ENCODE data around the gene OLFML2A.
"Not testable (repeated sequence)": the region's sequence is repeated elsewhere in the genome, so short reads cannot be mapped to it uniquely, and the experiment has no call there.

Gene OLFML2A

GRCh38 chr9:124820698-124821623, 44.0 kb downstream of the OLFML2A start:
- no CpG with 5 or more reads among the region's 12 CpGs for WGBS (ENCODE audit: insufficient coverage, insufficient read length)
- no peak overlapping the region for H3K27ac ChIP-seq (ENCODE audit: low read length)

DNA sequence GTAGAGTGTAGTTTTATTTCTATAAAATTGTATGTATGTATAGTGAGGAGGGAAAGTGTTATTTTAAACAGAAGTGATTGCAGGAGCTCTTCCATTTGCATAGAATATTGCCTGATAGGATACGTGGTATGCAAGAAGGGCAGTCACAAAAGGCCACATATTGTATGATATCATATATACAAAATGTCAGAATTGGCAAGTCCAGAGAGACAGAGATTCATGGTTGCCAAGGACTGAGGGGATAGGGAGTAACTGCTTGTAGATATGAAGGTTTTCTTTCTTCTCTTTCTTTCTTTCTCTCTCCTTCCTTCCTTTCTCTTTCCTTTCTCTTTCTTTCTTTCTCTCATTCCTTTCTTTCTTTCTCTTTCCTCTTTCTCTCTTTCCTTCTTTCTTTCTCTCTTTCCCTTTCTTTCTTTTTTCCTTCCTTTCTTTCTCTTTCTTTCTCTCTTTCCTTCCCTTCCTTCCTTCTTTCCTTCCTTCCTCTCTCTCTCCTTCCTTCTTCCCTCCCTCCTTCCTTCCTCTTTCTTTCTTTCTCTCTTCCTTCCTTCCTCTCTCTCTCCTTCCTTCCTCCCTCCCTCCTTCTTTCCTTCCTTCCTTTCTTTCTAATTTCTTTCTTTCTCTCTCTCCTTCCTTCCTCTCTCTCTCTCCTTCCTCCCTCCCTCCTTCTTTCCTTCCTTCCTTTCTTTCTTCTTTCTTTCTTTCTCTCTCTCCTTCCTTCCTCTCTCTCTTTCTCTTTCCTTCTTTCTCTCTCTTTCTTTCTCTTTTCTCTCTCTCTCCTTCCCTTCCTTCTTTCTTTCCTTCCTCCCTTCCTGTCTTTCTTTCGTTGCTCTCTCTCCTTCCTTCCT, 51.8 kb downstream of the OLFML2A start:
- H3K27me3 ChIP-seq (ENCODE audit: control insufficient read depth, insufficient read depth, low read length) = no peaks in the 10 kb centered on the region
- no peaks in the 10 kb centered on the region; the same call in 1 of the 2 replicates for H3K4me1 ChIP-seq (ENCODE audit: control insufficient read depth, insufficient read depth, low read length)
- H3K4me3 ChIP-seq (ENCODE audit: low read length) = no peak overlapping the region
- no peaks in the 10 kb centered on the region for H3K36me3 ChIP-seq (ENCODE audit: control insufficient read depth, insufficient read depth, low read length)
- no CpG with 5 or more reads among the region's 2 CpGs for WGBS (ENCODE audit: insufficient coverage, insufficient read length)
- no peaks in the 10 kb centered on the region for H3K9me3 ChIP-seq (ENCODE audit: control insufficient read depth, insufficient read depth, low read length)
- DNase-seq (ENCODE audit: low read depth, low spot score) = no peak
- H3K27ac ChIP-seq (ENCODE audit: low read length) = no peak overlapping the region

More at GRCh38 chr9:124820698-124821623, 44.0 kb downstream of the OLFML2A start:
- no peaks in the 10 kb centered on the region for H3K36me3 ChIP-seq (ENCODE audit: control insufficient read depth, insufficient read depth, low read length)
- no peaks in the 10 kb centered on the region for H3K27me3 ChIP-seq (ENCODE audit: control insufficient read depth, insufficient read depth, low read length)
- no peak for DNase-seq (ENCODE audit: low read depth, low spot score)
- no peak overlapping the region for H3K4me3 ChIP-seq (ENCODE audit: low read length)
- H3K4me1 ChIP-seq (ENCODE audit: control insufficient read depth, insufficient read depth, low read length) = no peaks in the 10 kb centered on the region
- H3K9me3 ChIP-seq (ENCODE audit: control insufficient read depth, insufficient read depth, low read length) = no peaks in the 10 kb centered on the region

- WGBS (ENCODE audit: insufficient coverage, insufficient read length) = no CpG with 5 or more reads among the region's 5 CpGs
- no peak overlapping the region for H3K27ac ChIP-seq (ENCODE audit: low read length)
These were observed 52.4 kb downstream of the OLFML2A start for GRCh38 chr9:124829334-124829669.

GRCh38 chr9:124830593-124830992, 53.7 kb downstream of the OLFML2A start:
- no peak overlapping the region for H3K27ac ChIP-seq (ENCODE audit: low read length)
- no peak overlapping the region for H3K4me3 ChIP-seq (ENCODE audit: low read length)
- H3K9me3 ChIP-seq (ENCODE audit: control insufficient read depth, insufficient read depth, low read length) = no peaks in the 10 kb centered on the region
- H3K4me1 ChIP-seq (ENCODE audit: control insufficient read depth, insufficient read depth, low read length) = no peaks in the 10 kb centered on the region; the same call in 1 of the 2 replicates
- H3K36me3 ChIP-seq (ENCODE audit: control insufficient read depth, insufficient read depth, low read length) = no peaks in the 10 kb centered on the region
- no peaks in the 10 kb centered on the region for H3K27me3 ChIP-seq (ENCODE audit: control insufficient read depth, insufficient read depth, low read length)
- DNase-seq (ENCODE audit: low read depth, low spot score) = no peak
- WGBS (ENCODE audit: insufficient coverage, insufficient read length) = no CpG with 5 or more reads among the region's 4 CpGs

More at GRCh38 chr9:124829334-124829669, 52.4 kb downstream of the OLFML2A start:
- Histone ChIP-seq H3K4me3 (ENCODE audit: low read length) (no peak overlapping the region), H3K4me1 (ENCODE audit: control insufficient read depth, insufficient read depth, low read length) (no peaks in the 10 kb centered on the region; the same call in 1 of the 2 replicates), H3K36me3 (ENCODE audit: control insufficient read depth, insufficient read depth, low read length) (no peaks in the 10 kb centered on the region), H3K9me3 (ENCODE audit: control insufficient read depth, insufficient read depth, low read length) (no peaks in the 10 kb centered on the region), H3K27me3 (ENCODE audit: control insufficient read depth, insufficient read depth, low read length) (no peaks in the 10 kb centered on the region)
- no peak for DNase-seq (ENCODE audit: low read depth, low spot score)

DNA sequence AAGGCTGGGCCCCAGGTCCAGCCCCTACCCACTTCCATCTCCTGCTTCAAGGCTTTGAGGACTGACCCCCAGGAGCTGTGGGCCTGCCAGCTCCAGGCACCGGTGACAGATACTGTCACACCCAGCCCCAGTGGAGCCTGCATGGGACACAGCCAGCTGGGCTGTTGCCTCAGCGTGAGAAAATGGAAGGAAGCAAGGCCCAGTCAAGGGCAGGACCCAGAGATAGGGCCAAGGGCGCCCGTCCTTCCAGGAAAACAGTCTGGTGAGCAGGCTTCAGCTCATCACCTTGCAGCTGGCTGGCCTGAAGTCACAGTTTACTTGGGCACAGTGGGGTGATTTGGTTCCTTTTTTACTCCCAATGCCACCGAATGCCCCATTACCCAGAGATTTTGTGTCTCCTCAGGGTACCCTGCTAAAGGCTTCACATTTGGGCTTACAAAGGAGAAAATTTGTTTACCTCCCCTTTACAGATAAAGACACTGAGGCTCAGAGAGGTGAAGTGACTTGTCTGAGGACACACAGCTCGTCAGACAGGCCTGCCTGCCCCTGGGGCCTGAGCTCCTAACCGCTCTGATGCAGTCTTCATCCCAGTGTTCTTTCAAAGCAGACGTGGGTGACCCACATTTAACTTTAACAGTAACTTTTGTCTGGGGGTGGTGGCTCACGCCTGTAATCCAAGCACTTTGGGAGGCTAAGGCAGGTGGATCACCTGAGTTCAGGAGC, 54.9 kb downstream of the OLFML2A start:
- no peaks in the 10 kb centered on the region for H3K9me3 ChIP-seq (ENCODE audit: control insufficient read depth, insufficient read depth, low read length)
- no peaks in the 10 kb centered on the region for H3K36me3 ChIP-seq (ENCODE audit: control insufficient read depth, insufficient read depth, low read length)
- DNase-seq (ENCODE audit: low read depth, low spot score) = no peak
- H3K27me3 ChIP-seq (ENCODE audit: control insufficient read depth, insufficient read depth, low read length) = no peaks in the 10 kb centered on the region
- no peaks in the 10 kb centered on the region; the same call in 1 of the 2 replicates for H3K4me1 ChIP-seq (ENCODE audit: control insufficient read depth, insufficient read depth, low read length)
- H3K27ac ChIP-seq (ENCODE audit: low read length) = no peak overlapping the region
- H3K4me3 ChIP-seq (ENCODE audit: low read length) = no peak overlapping the region
- WGBS (ENCODE audit: insufficient coverage, insufficient read length) = no CpG with 5 or more reads among the region's 9 CpGs

DNA sequence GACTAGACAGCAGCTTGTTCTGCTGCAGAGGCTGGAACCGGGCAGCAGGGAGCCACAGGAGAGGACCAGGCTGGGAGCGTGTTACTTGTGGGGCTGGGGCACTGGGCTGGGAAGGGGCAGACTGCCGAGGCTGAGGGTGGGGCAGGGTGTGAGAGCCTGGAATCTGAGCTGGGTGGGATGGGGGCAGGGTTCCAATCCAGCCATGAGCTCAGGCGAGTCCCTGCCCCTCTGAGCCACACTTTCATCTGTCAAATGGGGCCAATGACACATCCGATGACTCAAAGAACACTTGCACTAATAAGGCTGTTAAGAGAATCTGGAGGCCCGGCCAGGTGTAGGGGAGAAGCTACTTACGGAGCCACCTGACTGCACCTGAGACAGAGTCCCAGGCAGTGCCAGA, 57.7 kb downstream of the OLFML2A start:
- WGBS (ENCODE audit: insufficient coverage, insufficient read length) = no CpG with 5 or more reads among the region's 7 CpGs
- Histone ChIP-seq H3K27ac (ENCODE audit: low read length) (no peak overlapping the region), H3K36me3 (ENCODE audit: control insufficient read depth, insufficient read depth, low read length) (no peaks in the 10 kb centered on the region), H3K27me3 (ENCODE audit: control insufficient read depth, insufficient read depth, low read length) (no peaks in the 10 kb centered on the region), H3K4me3 (ENCODE audit: low read length) (no peak overlapping the region), H3K4me1 (ENCODE audit: control insufficient read depth, insufficient read depth, low read length) (no peaks in the 10 kb centered on the region; the same call in 1 of the 2 replicates), H3K9me3 (ENCODE audit: control insufficient read depth, insufficient read depth, low read length) (no peaks in the 10 kb centered on the region)
- DNase-seq (ENCODE audit: low read depth, low spot score) = no peak

GRCh38 chr9:124835026-124835557, 58.2 kb downstream of the OLFML2A start:
- no peak overlapping the region for H3K27ac ChIP-seq (ENCODE audit: low read length)
- no peaks in the 10 kb centered on the region for H3K36me3 ChIP-seq (ENCODE audit: control insufficient read depth, insufficient read depth, low read length)
- H3K27me3 ChIP-seq (ENCODE audit: control insufficient read depth, insufficient read depth, low read length) = no peaks in the 10 kb centered on the region
- no peak for DNase-seq (ENCODE audit: low read depth, low spot score)
- no CpG with 5 or more reads among the region's 13 CpGs for WGBS (ENCODE audit: insufficient coverage, insufficient read length)
- no peaks in the 10 kb centered on the region; the same call in 1 of the 2 replicates for H3K4me1 ChIP-seq (ENCODE audit: control insufficient read depth, insufficient read depth, low read length)
- H3K4me3 ChIP-seq (ENCODE audit: low read length) = no peak overlapping the region
- H3K9me3 ChIP-seq (ENCODE audit: control insufficient read depth, insufficient read depth, low read length) = no peaks in the 10 kb centered on the region

GRCh38 chr9:124838132-124838531, 61.2 kb downstream of the OLFML2A start:
- H3K27ac ChIP-seq (ENCODE audit: low read length); DNase-seq (ENCODE audit: low read depth, low spot score); H3K36me3 ChIP-seq (ENCODE audit: control insufficient read depth, insufficient read depth, low read length); H3K4me3 ChIP-seq (ENCODE audit: low read length); H3K9me3 ChIP-seq (ENCODE audit: control insufficient read depth, insufficient read depth, low read length); H3K27me3 ChIP-seq (ENCODE audit: control insufficient read depth, insufficient read depth, low read length); H3K4me1 ChIP-seq (ENCODE audit: control insufficient read depth, insufficient read depth, low read length): not testable (repeated sequence)
- no CpG with 5 or more reads among the region's 5 CpGs for WGBS (ENCODE audit: insufficient coverage, insufficient read length)

- no CpG with 5 or more reads among the region's 52 CpGs for WGBS (ENCODE audit: insufficient coverage, insufficient read length)
- H3K9me3 ChIP-seq (ENCODE audit: control insufficient read depth, insufficient read depth, low read length); H3K4me3 ChIP-seq (ENCODE audit: low read length); DNase-seq (ENCODE audit: low read depth, low spot score); H3K4me1 ChIP-seq (ENCODE audit: control insufficient read depth, insufficient read depth, low read length); H3K36me3 ChIP-seq (ENCODE audit: control insufficient read depth, insufficient read depth, low read length); H3K27me3 ChIP-seq (ENCODE audit: control insufficient read depth, insufficient read depth, low read length); H3K27ac ChIP-seq (ENCODE audit: low read length): not testable (repeated sequence)
These were observed 61.8 kb downstream of the OLFML2A start for GRCh38 chr9:124838567-124839275.

Data from iPS DF 6.9 (cell line).